KMS-11 (cell line): Measurements from ENCODE around the gene SMARCA4.

Source experiments
- H2AFZ ChIP-seq: fragments of 200-600 bp; sonication (generic); 2 replicates; pipeline ENCODE4 v1.6.1; 2016; ENCODE audit warnings: antibody characterized with exemption, mixed run types, low read depth
- H3K27ac ChIP-seq: fragments of 200-600 bp; sonication (generic); 2 replicates; pipeline ENCODE4 v1.6.1; 2016; ENCODE audit warnings: mild to moderate bottlenecking, mixed run types
- H3K27me3 ChIP-seq: fragments of 200-600 bp; sonication (generic); 2 replicates; pipeline ENCODE4 v1.6.1; 2017; ENCODE audit warnings: mild to moderate bottlenecking, low read depth, mixed run types, moderate library complexity; ENCODE audit not compliant: insufficient read depth
- H3K36me3 ChIP-seq: fragments of 200-600 bp; sonication (generic); 2 replicates; pipeline ENCODE4 v1.6.1; 2017; ENCODE audit warnings: mild to moderate bottlenecking, mixed run types; ENCODE audit not compliant: insufficient read depth
- H3K4me1 ChIP-seq: fragments of 200-600 bp; sonication (generic); 2 replicates; pipeline ENCODE4 v1.6.1; 2016; ENCODE audit warnings: mild to moderate bottlenecking, low read depth, mixed run types; ENCODE audit not compliant: poor library complexity, severe bottlenecking
- H3K4me2 ChIP-seq: fragments of 200-600 bp; sonication (generic); 2 replicates; pipeline ENCODE4 v1.7.0; 2016; ENCODE audit warnings: mild to moderate bottlenecking, mixed run types
- H3K4me3 ChIP-seq: fragments of 200-600 bp; sonication (generic); IDR thresholded peaks from 2 replicates; pipeline ENCODE4 v1.6.1; 2017; ENCODE audit warnings: low read depth, low read length, mixed read lengths; ENCODE audit not compliant: insufficient read depth
- H3K79me2 ChIP-seq: fragments of 200-600 bp; sonication (generic); 2 replicates; pipeline ENCODE4 v1.6.1; 2016; ENCODE audit warnings: low read depth, mixed run types; ENCODE audit not compliant: insufficient read depth
- H3K9ac ChIP-seq: fragments of 200-600 bp; sonication (generic); 2 replicates; pipeline ENCODE4 v1.6.1; 2016; ENCODE audit warnings: mild to moderate bottlenecking, mixed run types
- H4K20me1 ChIP-seq: fragments of 200-600 bp; sonication (generic); 2 replicates; pipeline ENCODE4 v1.6.1; 2016; ENCODE audit warnings: mild to moderate bottlenecking, mixed run types; ENCODE audit not compliant: insufficient read depth
- CTCF ChIP-seq: fragments of 200-600 bp; sonication (generic); conservative IDR thresholded peaks from 2 replicates; pipeline ENCODE4 v1.6.1; 2017; ENCODE audit warnings: low read depth, mild to moderate bottlenecking, antibody characterized with exemption, low read length, moderate library complexity, mixed read lengths

Gene SMARCA4

DNA sequence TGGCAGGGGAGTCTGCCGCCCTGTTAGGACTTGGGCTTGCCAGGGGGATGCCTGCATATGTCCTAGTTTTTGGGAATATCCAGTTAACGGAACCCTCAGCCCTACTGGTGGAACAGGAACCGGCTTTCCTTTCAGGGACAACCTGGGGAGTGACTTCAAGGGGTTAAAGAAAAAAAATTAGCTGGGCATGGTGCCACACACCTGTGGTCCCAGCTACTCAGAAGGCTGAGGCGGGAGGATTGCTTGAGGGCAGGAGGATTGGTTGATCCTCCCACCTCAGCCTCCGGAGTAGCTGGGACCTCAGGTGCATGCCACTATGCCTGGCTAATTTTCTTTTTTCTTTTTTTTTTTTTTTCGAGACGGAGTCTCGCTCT lies 150.9 kb downstream of the SMARCA4 start:
- no peak overlapping the region for H3K4me3 ChIP-seq
- no peak overlapping the region for H2AFZ ChIP-seq
- no peak for TF ChIP-seq CTCF
- peaks cover 20% of the 10 kb centered on the region for H3K4me1 ChIP-seq
- H4K20me1 ChIP-seq = no peaks in the 10 kb centered on the region
- no peak overlapping the region for H3K27ac ChIP-seq
- H3K79me2 ChIP-seq = peaks cover 5% of the 10 kb centered on the region; the same call in 1 of the 2 replicates
- H3K9ac ChIP-seq = no peak overlapping the region
- no peak overlapping the region for H3K4me2 ChIP-seq
- no peaks in the 10 kb centered on the region for H3K27me3 ChIP-seq
- peaks cover 32% of the 10 kb centered on the region; the same call in 1 of the 2 replicates for H3K36me3 ChIP-seq
